Kidney epithelial cell (primary cell): Measurements from ENCODE around the gene ERCC6L. TPM values are rescaled to one million over a fixed set of nuclear protein-coding genes. Genes with fewer than 3 reads are reported as not detected.
"Not testable (repeated sequence)": the region's sequence is repeated elsewhere in the genome, so short reads cannot be mapped to it uniquely, and the experiment has no call there.

Experiments
- DNase-seq: peaks from one replicate; pipeline ENCODE4 v3.0.0-alpha.2; 2010; ENCODE audit warnings: low read depth
- H3K27me3 ChIP-seq: 2 replicates; pipeline ENCODE4 v1.6.0; 2011; ENCODE audit warnings: low read length; ENCODE audit not compliant: control insufficient read depth, insufficient read depth
- H3K36me3 ChIP-seq: 2 replicates; pipeline ENCODE4 v1.5.1; 2011; ENCODE audit warnings: low read length; ENCODE audit not compliant: control insufficient read depth, insufficient read depth
- H3K4me3 ChIP-seq: 2 replicates; pipeline ENCODE4 v1.5.1; 2011; ENCODE audit warnings: low read depth, mild to moderate bottlenecking, control low read depth, low read length
- CTCF ChIP-seq: IDR thresholded peaks from 2 replicates; pipeline ENCODE4 v1.5.1; 2011; ENCODE audit warnings: mild to moderate bottlenecking, moderate library complexity, low read length, control low read depth, inconsistent platforms; ENCODE audit not compliant: insufficient read depth, poor library complexity, severe bottlenecking
- total RNA-seq: library from RNA; depleted of rRNA; stranded (reverse); fragments of >200 nt; gene quantifications from 2 replicates; pipeline ENCODE4 v1.2.3, GENCODE V29; 2015

The ERCC6L gene
- total RNA-seq, 1 donor from 2014 or later: 0.92 TPM

- no peak for TF ChIP-seq CTCF
- DNase-seq: no peak
- Histone ChIP-seq H3K36me3 (no peaks in the 10 kb centered on the region), H3K4me3 (no peak overlapping the region), H3K27me3 (no peaks in the 10 kb centered on the region)
Measured at GRCh38 chrX:72176981-72177380, 61.8 kb downstream of the ERCC6L start.

GRCh38 chrX:72176289-72176688, 62.5 kb downstream of the ERCC6L start:
- not testable (repeated sequence) for DNase-seq, H3K4me3 ChIP-seq, H3K36me3 ChIP-seq, H3K27me3 ChIP-seq

GRCh38 chrX:72169008-72169728, 69.7 kb downstream of the ERCC6L start:
- Histone ChIP-seq H3K36me3 (no peaks in the 10 kb centered on the region), H3K27me3 (no peaks in the 10 kb centered on the region), H3K4me3 (no peak overlapping the region)
- no peak for DNase-seq
- no peak for TF ChIP-seq CTCF

- Histone ChIP-seq H3K4me3 (no peak overlapping the region), H3K27me3 (no peaks in the 10 kb centered on the region), H3K36me3 (no peaks in the 10 kb centered on the region)
- no peak for TF ChIP-seq CTCF
- DNase-seq: no peak
Measured at GRCh38 chrX:72165551-72165950, 73.3 kb downstream of the ERCC6L start.

GRCh38 chrX:72159769-72160168, 79.1 kb downstream of the ERCC6L start:
- Histone ChIP-seq H3K4me3 (no peak overlapping the region), H3K36me3 (no peaks in the 10 kb centered on the region), H3K27me3 (peaks cover 2% of the 10 kb centered on the region)
- no peak for TF ChIP-seq CTCF
- no peak for DNase-seq

GRCh38 chrX:72158773-72159172, 80.1 kb downstream of the ERCC6L start:
- no peak for DNase-seq
- Histone ChIP-seq H3K4me3 (no peak overlapping the region), H3K36me3 (no peaks in the 10 kb centered on the region), H3K27me3 (peaks cover 2% of the 10 kb centered on the region)
- no peak for TF ChIP-seq CTCF

Other genes starting within 250 kb of the ERCC6L start
- 2.3 and 2.7 TPM in 2 replicates for gene RTL5, start 107.1 kb downstream of the ERCC6L start, total RNA-seq
- 7.1 and 9.0 TPM in 2 replicates for gene PIN4, start 57.3 kb downstream of the ERCC6L start, total RNA-seq
- 815 and 844 TPM in 2 replicates for gene RPS4X, start 38.2 kb upstream of the ERCC6L start, total RNA-seq
- not detected in 2 replicates for gene CITED1, start 66.9 kb upstream of the ERCC6L start, total RNA-seq